DND-41 (cell line): Measurements from ENCODE around the gene CARMIL1.

Experiments
- CTCF ChIP-seq: IDR thresholded peaks from 2 replicates; pipeline ENCODE4 v1.5.1; 2012; ENCODE audit warnings: borderline replicate concordance, low read length, moderate library complexity, mild to moderate bottlenecking; ENCODE audit not compliant: poor library complexity, severe bottlenecking; ENCODE audit errors: extremely low read depth
- EZH2 ChIP-seq: IDR thresholded peaks from 3 replicates; pipeline ENCODE4 v1.6.1; 2012; ENCODE audit warnings: borderline replicate concordance, low read depth, mild to moderate bottlenecking, moderate library complexity, low read length, inconsistent platforms; ENCODE audit not compliant: severe bottlenecking

- TF ChIP-seq CTCF, result no peak
- no peak for TF ChIP-seq EZH2
Observed at GRCh38 chr6:25637211-25637610, 358.0 kb downstream of the CARMIL1 start.
